GDM1 (cell line): ENCODE data around the gene TMC1.

ENCODE experiments used
- DNase-seq: peaks from one replicate; lab custom pipeline; 2025; lab: John Stamatoyannopoulos, UW

TMC1 gene

GRCh38 chr9:72681283-72681630, 159.8 kb downstream of the TMC1 start:
- no peak for DNase-seq

GRCh38 chr9:72684615-72685014, 163.2 kb downstream of the TMC1 start:
- DNase-seq = no peak

DNA sequence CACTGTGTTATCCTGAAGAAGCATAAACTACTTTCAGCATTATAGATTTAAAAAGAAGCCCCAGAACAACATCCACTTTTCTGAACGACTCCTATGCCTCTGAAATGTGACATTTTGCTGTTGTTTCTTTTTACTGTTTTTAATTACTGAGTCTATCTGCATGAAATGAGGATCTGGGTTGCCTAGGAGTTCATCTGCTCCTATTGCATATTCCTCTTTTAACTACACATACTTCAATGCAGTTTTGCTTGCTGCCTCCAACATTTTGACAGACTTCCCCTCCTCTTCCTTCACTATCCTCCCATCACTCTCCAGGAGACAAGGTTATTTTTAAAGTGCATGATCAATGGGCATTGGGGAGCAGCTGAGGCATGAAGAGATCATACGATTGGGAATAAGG, 164.5 kb downstream of the TMC1 start:
- DNase-seq = no peak

DNA sequence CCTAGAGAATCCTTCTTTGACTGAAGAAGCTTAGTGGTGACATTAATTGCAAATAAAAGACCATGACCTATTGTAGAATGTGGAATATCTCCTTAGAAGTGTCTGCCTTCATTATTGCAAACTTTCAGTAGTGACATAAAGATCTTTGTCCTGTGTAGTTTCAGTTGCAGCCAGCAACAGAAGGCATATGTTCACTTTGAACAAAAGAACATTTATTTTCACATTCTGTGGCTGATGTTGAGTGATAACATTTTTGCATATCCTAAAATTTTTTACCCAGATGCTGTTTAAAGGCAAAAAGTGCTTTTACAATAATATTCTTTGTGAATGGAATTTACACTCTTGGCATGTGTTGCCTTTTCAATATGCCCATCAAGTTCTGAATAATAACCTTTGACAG, 165.9 kb downstream of the TMC1 start:
- DNase-seq = no peak

DNA sequence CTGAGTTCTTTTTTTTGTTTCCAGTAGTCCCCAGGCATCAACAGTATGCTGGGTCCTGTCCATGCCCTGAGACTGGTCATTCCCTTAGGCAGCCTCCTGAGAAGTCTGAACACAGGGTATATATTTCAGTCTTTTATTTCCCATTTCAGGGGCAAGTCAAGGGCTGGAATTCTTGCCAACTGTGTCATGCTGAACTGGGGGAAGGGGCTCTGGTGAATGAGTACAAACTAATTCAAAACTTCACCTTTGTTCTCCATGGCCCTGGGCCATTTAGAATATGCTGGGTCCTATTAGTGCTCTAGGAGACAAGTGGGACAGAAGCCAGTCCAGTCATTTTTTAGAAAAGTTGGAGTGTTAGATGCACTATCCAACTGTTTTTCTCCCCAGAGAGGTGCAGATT, 170.3 kb downstream of the TMC1 start:
- no peak for DNase-seq

DNA sequence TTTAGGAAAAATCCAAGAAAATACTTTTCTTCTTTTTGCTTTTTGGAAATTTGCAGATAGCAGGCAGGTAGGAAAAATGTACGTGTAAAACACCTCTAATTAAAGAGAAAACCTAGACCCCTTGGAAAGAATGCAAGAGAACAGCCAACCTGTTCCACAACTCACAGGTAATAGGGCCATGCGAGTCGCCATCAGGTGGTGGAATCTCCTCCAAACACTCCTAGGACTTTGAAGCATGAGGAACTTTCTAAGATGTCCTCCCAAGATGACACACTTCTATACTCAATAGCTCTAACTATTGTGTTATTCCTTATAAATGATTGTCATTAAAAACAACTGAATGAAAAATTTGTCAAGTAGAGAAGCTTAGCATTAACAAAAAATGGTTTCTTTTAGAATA, 174.0 kb downstream of the TMC1 start:
- DNase-seq = no peak

- DNase-seq = no peak
Observed at GRCh38 chr9:72696511-72696910, 175.1 kb downstream of the TMC1 start.

DNA sequence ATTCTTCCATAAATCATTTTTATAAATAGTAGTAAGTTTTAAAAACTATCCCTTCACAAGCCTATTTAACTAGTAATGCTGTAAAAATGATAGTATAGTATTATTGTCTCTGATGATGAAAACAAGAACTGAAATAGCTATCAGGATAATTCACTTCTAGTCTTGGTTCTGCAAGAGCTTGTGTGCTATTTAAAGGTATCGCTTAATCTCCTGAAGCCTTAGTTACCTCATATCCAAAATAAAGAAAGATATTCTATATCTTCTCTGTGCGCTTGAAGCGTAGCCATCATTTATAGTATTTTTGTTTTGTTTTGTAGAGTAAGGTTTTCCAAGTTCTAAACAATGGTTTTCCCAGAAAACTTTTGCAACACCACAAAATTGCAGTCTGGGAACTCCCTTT, 180.1 kb downstream of the TMC1 start:
- no peak for DNase-seq

DNA sequence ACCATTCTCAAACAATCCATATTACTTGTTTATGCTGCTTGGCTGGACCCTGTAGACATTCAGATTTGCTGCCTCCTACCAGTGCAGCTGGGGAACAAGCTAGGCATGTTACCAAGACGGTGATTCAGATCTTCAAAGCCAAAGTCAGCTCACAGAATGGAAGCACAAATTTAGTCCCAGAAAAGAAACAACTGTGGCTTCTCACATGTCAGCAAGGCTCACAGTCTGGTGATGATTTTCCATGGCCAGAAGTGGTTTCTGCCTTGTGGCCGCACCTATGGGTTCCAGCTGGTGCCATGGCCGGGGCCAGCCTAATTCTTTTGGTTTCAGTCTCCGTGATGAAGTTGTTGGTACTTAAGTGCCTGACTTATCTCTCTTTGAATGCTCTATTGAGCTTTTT, 182.2 kb downstream of the TMC1 start:
- DNase-seq = no peak

GRCh38 chr9:72704688-72705375, 183.4 kb downstream of the TMC1 start:
- DNase-seq = no peak

DNA sequence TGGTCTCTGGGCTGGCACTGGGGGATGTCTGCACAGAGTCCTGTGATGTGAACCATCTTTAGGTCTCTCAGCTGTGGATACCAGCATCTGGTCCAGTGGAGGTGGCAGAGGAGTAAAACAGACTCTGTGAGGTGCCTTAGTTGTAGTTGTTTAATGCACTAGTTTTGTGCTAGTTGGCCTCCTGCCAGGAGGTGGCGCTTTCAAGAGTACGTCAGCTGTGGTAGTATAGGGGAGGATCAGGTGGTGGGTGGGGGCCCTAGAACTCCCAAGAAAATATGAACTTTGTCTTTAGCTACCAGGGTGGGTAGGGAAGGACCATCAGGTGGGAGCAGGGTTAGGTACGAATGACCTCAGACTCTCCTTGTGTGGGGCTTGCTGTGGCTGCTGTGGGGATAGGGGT, 197.1 kb downstream of the TMC1 start:
- DNase-seq = no peak

GRCh38 chr9:72721067-72721466, 199.7 kb downstream of the TMC1 start:
- DNase-seq = no peak

- no peak for DNase-seq
Observed at GRCh38 chr9:72726947-72727346, 205.5 kb downstream of the TMC1 start.

GRCh38 chr9:72728031-72728770, 206.8 kb downstream of the TMC1 start:
- DNase-seq = no peak

DNA sequence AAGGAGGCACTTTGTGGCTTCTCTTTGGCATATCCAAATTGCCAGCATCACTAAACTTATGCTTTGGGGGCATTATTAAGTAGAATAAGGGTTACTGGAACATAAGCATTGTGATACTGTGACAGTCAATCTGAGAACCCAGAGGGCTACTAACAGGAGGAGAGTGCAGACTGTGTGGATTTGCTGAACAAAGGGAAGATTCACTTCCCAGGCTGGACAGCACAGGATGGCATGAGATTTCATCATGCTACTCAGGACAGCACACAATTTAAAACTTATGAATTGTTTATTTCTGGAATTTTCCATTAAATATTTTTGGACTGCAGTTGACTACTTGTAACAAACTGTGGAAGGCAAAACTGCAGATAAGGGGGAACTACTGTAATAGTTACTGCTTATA, 212.5 kb downstream of the TMC1 start:
- no peak for DNase-seq

DNA sequence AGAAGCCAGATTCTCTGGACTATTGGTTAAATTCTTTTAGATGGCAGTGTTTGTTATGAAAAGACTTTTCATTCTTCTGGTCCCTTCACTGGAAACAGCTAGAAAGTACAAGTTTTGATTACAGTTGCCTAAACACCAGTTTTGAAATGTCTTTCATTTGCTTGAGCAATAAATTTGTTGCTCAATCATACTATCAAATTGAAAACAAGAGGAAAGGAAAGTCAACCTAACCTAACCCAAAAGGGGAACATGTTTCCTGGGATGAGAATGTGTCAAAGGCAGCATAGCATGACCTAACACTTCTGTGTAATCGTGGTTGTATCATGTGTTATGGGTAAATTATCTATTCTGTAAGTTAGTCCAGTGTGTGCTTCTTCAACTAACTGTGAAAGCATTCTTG, 213.2 kb downstream of the TMC1 start:
- DNase-seq = no peak

DNA sequence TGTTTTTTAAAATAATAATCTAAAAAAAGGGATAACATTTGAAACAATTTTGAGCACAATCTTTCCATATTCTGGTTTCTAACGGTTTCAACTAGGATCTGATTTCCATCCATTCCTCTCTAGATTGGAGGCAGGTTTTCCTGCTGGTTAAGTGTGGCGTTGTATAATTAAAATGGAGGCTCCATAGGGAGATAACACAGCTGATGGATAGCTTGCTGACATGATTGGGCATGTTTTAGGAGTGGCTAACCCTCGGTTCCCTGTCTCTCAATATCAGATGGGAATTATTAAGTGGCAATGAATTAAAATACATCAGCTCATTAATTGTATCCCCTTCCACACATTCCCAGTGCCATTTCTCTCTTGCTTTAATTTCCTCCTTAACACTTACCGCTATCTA, 222.4 kb downstream of the TMC1 start:
- no peak for DNase-seq

GRCh38 chr9:72749276-72749675, 227.9 kb downstream of the TMC1 start:
- no peak for DNase-seq

DNA sequence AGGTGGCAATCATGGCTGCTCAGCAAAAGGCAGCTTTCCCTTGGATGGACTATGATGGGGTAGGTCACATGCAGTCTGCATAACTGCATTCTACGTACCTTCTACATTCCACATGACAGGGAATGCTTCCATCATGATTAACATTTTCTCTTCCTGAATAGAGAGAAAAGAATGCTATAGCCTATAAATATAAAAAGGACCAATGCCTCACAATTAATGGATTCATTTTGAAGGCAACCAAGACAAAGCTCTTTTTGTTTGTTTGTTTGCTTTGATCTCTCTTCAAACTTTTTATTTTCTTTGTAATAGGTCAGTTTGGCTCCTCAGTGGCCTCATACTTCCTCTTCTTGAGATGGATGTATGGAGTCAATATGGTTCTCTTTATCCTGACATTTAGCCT, 230.1 kb downstream of the TMC1 start:
- DNase-seq = no peak

DNA sequence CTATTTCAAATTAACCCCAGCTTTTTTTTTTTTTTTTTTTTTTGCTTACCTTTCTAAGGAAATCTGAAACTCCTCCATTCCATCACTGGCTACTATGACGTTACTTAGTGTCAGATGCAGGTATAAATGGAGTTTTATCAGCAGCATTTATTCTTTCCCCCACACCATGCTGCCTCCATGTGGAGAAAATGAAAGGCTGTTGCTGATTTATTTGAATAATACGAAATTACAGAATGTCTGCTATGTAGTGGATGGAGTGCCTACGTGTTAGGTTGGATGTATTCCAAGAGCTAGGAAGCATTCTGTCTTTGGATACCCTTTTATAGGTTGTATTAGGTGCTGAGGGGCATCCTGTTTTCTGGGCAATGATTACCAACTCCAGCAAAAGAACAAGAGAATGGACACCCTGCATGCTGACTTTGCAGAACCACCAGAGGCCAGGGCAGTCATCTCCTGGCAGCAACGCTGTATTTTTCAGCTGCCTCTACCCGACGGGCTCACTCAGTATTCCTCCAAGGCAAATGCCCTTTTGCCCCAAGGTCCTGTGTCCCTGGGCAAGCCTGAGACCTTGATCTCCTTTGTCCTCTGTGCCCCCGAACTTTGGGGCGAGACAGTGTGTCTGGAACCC, 232.0 kb downstream of the TMC1 start:
- no peak for DNase-seq

- DNase-seq = no peak
Observed at GRCh38 chr9:72755836-72756235, 234.4 kb downstream of the TMC1 start.

GRCh38 chr9:72758944-72759343, 237.5 kb downstream of the TMC1 start:
- no peak for DNase-seq

DNA sequence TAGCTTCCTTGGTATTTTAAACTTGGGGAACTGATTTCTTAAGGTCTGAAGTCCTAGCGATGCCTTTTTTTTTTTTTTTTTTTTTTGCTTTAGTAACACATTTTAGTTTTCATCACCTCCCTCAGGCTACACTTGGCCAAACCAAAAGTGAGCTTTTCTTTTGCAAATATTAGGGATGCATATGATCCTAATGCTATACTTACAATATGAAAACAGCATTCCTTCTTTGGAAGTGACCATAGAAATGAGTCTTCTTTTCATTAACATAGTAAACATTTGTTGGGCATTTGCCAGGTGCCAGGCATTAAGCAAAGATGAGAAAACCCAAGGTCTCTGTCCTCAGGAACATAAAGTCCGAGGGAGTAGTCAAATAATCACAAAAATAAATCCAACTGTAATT, 241.6 kb downstream of the TMC1 start:
- DNase-seq = no peak

DNA sequence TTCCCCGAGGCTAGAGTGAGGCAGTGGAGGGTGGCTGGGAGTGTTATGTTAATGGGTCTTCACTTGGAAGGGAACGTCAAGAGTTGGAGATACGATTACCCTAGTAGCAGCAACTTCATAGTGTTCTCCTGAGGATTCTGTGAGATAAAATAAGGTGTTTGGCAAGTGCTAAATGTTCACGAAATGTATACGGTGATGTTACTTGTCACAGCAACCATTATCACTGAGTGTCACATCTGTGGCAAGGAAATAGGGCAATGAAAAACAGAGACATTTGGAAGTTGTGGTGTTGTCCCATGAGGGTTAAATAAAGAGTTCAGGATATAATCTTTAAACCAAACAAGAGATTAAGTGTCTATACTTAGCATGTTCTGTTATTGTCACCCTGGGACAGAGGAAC, 248.1 kb downstream of the TMC1 start:
- no peak for DNase-seq
